DOHH2 (cell line): ENCODE results near the gene TMEM121B.
A peak's percentile ranks its signal among the peaks of the same experiment; 100 is the strongest.

Source experiments
- H3F3A ChIP-seq: fragments of 200-600 bp; sonication (generic), shearing (Covaris generic); 2 replicates; pipeline ENCODE4 v1.6.0; 2016; ENCODE audit warnings: antibody characterized with exemption, mild to moderate bottlenecking; ENCODE audit not compliant: control insufficient read depth, insufficient read depth
- H3K27ac ChIP-seq: fragments of 200-600 bp; sonication (generic); 2 replicates; pipeline ENCODE4 v1.5.1; 2014; ENCODE audit warnings: low read depth, mild to moderate bottlenecking, low read length, moderate library complexity
- H3K27me3 ChIP-seq: fragments of 200-600 bp; sonication (generic); 2 replicates; pipeline ENCODE4 v1.6.1; 2014; ENCODE audit warnings: mild to moderate bottlenecking, low read length, mixed read lengths; ENCODE audit not compliant: control insufficient read depth
- H3K36me3 ChIP-seq: fragments of 200-600 bp; sonication (generic); 2 replicates; pipeline ENCODE4 v1.6.1; 2014; ENCODE audit warnings: mild to moderate bottlenecking, low read length, moderate library complexity, mixed read lengths; ENCODE audit not compliant: control insufficient read depth
- H3K4me1 ChIP-seq: fragments of 200-600 bp; sonication (generic); 2 replicates; pipeline ENCODE4 v1.6.1; 2014; ENCODE audit warnings: mild to moderate bottlenecking, low read length, mixed read lengths; ENCODE audit not compliant: control insufficient read depth
- H3K4me2 ChIP-seq: fragments of 200-600 bp; sonication (generic); 2 replicates; pipeline ENCODE4 v1.6.0; 2014; ENCODE audit warnings: mild to moderate bottlenecking, low read length, moderate library complexity
- H3K4me3 ChIP-seq: fragments of 200-600 bp; sonication (generic); 2 replicates; pipeline ENCODE4 v1.5.1; 2014; ENCODE audit warnings: mild to moderate bottlenecking, low read length, mixed read lengths
- H3K79me2 ChIP-seq: fragments of 200-600 bp; sonication (generic); 2 replicates; pipeline ENCODE4 v1.6.1; 2014; ENCODE audit warnings: mild to moderate bottlenecking, low read length, mixed read lengths; ENCODE audit not compliant: control insufficient read depth
- H3K9me2 ChIP-seq: fragments of 200-600 bp; sonication (generic); replicated peaks from 2 replicates; pipeline ENCODE4 v1.6.1; 2014; ENCODE audit warnings: mild to moderate bottlenecking, low read length, mixed read lengths; ENCODE audit not compliant: control insufficient read depth
- H3K9me3 ChIP-seq: fragments of 200-600 bp; sonication (generic); 2 replicates; pipeline ENCODE4 v1.6.1; 2014; ENCODE audit warnings: antibody characterized with exemption, low read length, mixed read lengths; ENCODE audit not compliant: control insufficient read depth, insufficient read depth
- H4K20me1 ChIP-seq: fragments of 200-600 bp; sonication (generic); 2 replicates; pipeline ENCODE4 v1.6.0; 2014; ENCODE audit warnings: low read depth, mild to moderate bottlenecking, antibody characterized with exemption, low read length, moderate library complexity; ENCODE audit not compliant: control insufficient read depth, insufficient read depth
- EZH2phosphoT487 ChIP-seq: fragments of 200-600 bp; sonication (generic); IDR thresholded peaks from 2 replicates; pipeline ENCODE4 v1.6.1; 2017; ENCODE audit warnings: borderline replicate concordance, mild to moderate bottlenecking, antibody characterized with exemption, low read length, moderate library complexity, mixed read lengths
- TF ChIP-seq, protein P1 (sequence below): fragments of 200-600 bp; sonication (generic); IDR thresholded peaks from one replicate; pipeline ENCODE4 v1.5.1; 2014; ENCODE audit warnings: antibody characterized with exemption, mild to moderate bottlenecking, low read depth, low read length; ENCODE audit not compliant: poor library complexity, severe bottlenecking

The TMEM121B gene

DNA sequence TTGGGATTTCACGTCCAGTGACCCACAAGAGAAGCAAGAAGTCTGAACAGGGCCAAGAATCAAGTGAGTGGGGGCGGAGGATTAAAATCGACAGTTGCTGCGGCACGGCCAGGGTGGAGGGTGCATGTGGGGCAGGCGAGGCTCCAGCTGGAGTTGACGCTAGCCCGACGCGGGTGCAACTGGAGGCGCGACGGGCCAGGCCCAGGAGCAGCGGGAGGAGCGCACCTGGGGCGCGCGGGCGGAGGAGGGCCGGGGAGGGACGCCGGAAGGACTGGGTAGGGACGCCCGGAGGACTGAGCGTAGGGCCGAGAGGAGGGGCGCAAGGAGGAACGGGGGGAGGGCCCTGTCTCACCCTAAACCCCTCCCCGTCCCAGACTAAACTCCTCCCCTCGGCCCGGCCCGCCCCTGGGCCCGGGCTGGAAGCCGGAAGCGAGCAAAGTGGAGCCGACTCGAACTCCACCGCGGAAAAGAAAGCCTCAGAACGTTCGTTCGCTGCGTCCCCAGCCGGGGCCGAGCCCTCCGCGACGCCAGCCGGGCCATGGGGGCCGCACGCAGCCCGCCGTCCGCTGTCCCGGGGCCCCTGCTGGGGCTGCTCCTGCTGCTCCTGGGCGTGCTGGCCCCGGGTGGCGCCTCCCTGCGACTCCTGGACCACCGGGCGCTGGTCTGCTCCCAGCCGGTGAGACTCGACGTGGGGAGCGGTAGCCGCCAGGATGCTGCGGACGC is 36.4 kb downstream of the TMEM121B start, which contains the start of gene IL17RA:
TSS of gene IL17RA (plus strand) at position 447 of the 723 bp plus-strand sequence. CDS start at position 539, 92 bp downstream.
- TF ChIP-seq, protein P1, sequence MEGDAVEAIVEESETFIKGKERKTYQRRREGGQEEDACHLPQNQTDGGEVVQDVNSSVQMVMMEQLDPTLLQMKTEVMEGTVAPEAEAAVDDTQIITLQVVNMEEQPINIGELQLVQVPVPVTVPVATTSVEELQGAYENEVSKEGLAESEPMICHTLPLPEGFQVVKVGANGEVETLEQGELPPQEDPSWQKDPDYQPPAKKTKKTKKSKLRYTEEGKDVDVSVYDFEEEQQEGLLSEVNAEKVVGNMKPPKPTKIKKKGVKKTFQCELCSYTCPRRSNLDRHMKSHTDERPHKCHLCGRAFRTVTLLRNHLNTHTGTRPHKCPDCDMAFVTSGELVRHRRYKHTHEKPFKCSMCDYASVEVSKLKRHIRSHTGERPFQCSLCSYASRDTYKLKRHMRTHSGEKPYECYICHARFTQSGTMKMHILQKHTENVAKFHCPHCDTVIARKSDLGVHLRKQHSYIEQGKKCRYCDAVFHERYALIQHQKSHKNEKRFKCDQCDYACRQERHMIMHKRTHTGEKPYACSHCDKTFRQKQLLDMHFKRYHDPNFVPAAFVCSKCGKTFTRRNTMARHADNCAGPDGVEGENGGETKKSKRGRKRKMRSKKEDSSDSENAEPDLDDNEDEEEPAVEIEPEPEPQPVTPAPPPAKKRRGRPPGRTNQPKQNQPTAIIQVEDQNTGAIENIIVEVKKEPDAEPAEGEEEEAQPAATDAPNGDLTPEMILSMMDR = no peak
- TF ChIP-seq EZH2phosphoT487 = no peak
- Histone ChIP-seq H3K4me1 (peaks cover 29% of the 10 kb centered on the region), H3K27me3 (no peaks in the 10 kb centered on the region), H3K4me2 (peak within 1 kb of the TSS; percentile 86), H3K27ac (peak within 1 kb of the TSS; percentile 33; the same call in 1 of the 2 replicates), H3K9me3 (no peaks in the 10 kb centered on the region), H3K36me3 (peaks cover 3% of the 10 kb centered on the region; the same call in 1 of the 2 replicates), H3F3A (peaks cover 3% of the 10 kb centered on the region; the same call in 1 of the 2 replicates), H3K9me2 (no peaks in the 10 kb centered on the region), H4K20me1 (no peaks in the 10 kb centered on the region), H3K79me2 (peaks cover 39% of the 10 kb centered on the region), H3K4me3 (peak within 1 kb of the TSS; percentile 90)

- H3K4me2 ChIP-seq = peak overlapping the region; percentile 86
- TF ChIP-seq, protein P1 = no peak
- TF ChIP-seq EZH2phosphoT487 = no peak
- no peak overlapping the region for H3K27ac ChIP-seq
- H3K4me3 ChIP-seq = peak overlapping the region; percentile 90
- H3K4me1 ChIP-seq = peaks cover 29% of the 10 kb centered on the region
- H4K20me1 ChIP-seq = no peaks in the 10 kb centered on the region
- H3K36me3 ChIP-seq = peaks cover 3% of the 10 kb centered on the region; the same call in 1 of the 2 replicates
- H3F3A ChIP-seq = peaks cover 3% of the 10 kb centered on the region; the same call in 1 of the 2 replicates
- no peaks in the 10 kb centered on the region for H3K9me2 ChIP-seq
- H3K27me3 ChIP-seq = no peaks in the 10 kb centered on the region
- H3K79me2 ChIP-seq = peaks cover 31% of the 10 kb centered on the region
- H3K9me3 ChIP-seq = no peaks in the 10 kb centered on the region
Observed at GRCh38 chr22:17083811-17084441, 37.2 kb downstream of the TMEM121B start.

DNA sequence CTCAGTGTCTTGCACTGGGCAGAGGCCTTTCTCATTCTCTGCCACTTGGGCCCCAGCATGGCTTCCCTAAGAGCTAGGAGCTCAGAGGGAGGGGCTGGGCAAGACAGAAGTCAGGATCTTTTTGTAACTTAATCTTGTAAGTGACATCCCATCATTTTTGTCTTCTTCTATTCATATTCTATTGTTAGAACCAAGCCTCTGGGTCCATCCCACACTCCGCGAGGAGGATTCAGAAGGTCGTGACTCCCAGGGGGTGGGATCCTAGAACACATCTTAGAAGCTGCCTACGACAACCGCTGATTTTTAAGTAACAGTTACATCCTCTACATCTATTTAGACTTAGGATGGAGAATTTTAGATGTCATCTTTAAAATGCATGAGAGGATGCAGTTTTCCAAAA is 37.9 kb downstream of the TMEM121B start:
- no peaks in the 10 kb centered on the region for H3K9me3 ChIP-seq
- no peak for TF ChIP-seq EZH2phosphoT487
- TF ChIP-seq, protein P1 = no peak
- peaks cover 3% of the 10 kb centered on the region; the same call in 1 of the 2 replicates for H3K36me3 ChIP-seq
- no peak overlapping the region for H3K4me3 ChIP-seq
- no peaks in the 10 kb centered on the region for H3K27me3 ChIP-seq
- no peak overlapping the region for H3K27ac ChIP-seq
- peaks cover 31% of the 10 kb centered on the region for H3K79me2 ChIP-seq
- no peaks in the 10 kb centered on the region for H3K9me2 ChIP-seq
- peaks cover 3% of the 10 kb centered on the region; the same call in 1 of the 2 replicates for H3F3A ChIP-seq
- no peaks in the 10 kb centered on the region for H4K20me1 ChIP-seq
- H3K4me1 ChIP-seq = peaks cover 29% of the 10 kb centered on the region
- H3K4me2 ChIP-seq = no peak overlapping the region
